HG02763 (cell line): ENCODE data around the gene PTTG1IP.

Experiments
- ATAC-seq: cut with Tn5 transposase; IDR thresholded peaks from one replicate; pipeline ENCODE4 v1.9.1; 2021; ENCODE audit warnings: mild to moderate bottlenecking, moderate library complexity; ENCODE audit not compliant: unreplicated experiment

The PTTG1IP gene

DNA sequence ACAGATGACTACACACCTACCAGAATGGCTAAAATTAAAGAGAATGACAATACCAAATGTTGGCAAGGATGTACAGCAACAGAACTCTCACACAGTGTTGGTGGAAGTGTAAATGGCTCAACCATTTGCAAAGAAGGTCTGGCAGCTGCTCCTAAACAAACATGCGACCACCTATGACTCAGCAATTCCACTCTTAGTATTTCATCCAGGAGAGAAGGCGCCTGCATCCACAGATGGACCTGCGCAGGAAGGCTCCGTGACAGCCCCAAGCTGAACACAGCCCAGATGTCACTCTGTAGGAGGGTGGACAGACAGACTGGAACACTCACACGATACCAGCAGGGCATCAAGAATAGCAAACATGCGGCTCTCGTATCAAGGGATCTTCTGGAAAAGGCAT is 6.7 kb downstream of the PTTG1IP start:
- ATAC-seq = no peak

DNA sequence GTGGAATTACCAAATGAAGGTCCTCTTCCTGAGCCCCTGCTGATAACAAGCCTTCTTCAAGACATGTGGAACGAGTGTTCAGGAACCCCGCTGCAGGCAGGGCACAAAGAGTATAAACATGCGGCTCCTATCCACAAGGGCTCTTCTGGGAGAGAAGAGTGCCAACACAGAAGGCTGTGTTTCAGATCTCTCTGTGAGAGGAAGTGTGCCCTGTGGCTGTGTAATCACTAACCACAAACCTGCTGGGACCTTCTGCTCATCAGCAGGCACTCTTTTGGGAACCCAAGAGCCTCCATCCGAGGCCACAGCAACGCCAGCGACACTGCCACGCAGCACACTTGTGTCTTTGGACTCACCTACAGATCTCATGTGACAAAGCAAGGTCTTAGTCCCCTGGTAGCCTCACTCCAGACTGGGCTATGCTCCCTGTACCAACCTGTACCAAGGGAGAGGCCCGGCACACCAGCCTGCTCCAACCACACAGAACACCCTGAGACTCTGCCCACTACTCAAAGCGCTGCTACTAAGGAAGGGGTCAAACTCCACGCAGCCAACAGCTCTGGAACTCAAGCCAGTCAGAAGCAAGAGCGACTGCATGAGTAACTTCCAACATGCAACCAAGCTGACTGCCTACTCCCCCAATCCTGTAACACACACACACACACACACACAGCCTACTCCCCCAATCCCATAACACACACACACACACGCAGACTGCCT is 7.8 kb downstream of the PTTG1IP start:
- no peak for ATAC-seq

DNA sequence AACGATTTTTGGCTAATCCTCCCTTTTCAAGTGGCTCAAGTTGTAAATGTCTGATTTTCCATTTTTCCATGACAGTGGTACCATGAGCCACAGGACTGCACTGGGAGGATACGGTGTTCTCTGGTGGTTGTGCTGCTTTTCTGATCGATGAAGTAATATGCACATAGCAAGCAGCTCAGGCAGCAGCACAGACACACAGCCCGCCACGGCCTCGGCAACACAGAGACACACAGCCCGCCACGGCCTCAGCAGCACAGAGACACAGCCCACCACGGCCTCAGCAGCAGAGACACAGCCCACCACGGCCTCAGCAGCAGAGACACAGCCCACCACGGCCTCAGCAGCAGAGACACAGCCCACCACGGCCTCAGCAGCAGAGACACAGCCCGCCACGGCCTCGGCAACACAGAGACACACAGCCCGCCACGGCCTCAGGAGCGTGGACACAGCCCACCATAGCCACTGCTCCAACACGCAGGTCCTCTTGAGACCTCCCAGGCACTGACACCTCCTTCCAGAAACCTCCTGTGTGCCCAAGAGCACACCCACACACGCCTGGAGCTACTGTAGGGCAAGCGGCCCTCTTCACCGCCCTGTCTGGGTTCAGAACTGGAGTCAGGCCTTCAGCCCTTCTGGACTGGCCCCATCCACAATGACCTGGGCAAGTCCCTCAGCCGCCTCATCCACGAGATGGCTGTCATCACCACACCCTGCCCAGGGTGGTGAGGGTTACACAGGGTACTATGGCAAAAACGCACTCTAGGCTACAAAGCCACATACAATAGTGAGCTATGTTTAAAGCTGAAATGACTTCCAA is 10.4 kb downstream of the PTTG1IP start:
- no peak for ATAC-seq

DNA sequence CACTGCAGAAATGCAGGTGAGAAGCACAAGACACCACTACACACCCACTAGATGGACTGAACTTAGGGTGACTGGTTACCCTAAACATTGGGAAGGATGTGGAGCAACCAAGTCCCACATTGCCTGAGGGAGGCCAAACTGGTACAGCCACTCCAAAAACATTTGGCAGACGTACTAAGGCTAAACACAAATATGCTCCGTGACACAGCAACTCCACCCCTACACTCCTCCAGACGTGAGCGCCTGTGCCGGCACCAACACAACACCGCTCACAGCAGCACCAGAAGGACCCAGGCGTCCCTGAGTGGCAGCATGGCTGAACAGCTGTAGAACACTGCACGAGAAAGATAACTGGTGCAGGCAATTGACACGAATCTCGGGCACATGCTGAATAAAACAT is 14.7 kb downstream of the PTTG1IP start:
- no peak for ATAC-seq

- ATAC-seq = no peak
Observed at GRCh38 chr21:44858291-44858690, 15.2 kb downstream of the PTTG1IP start.

- no peak for ATAC-seq
Observed at GRCh38 chr21:44857127-44857892, 16.2 kb downstream of the PTTG1IP start.

DNA sequence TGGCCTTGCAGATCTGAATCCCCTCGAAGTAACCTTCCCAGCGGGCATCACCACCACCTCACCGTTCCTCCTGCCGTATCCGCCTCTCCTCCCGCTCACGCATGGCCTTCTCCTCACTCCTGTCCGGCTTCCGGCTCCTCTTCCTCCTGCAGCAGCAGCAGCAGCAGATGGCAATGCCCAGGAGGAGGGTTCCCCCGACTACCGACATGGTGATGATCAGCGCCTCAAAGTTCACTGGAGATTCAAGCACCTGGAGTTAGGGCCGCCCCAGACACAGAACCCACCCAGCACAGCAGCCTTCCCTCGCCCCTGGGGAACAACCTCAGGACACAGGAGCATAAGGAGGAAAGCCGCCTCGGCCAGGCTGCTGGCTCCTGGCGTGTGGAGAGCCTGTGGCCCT is 17.4 kb downstream of the PTTG1IP start:
- ATAC-seq = no peak

DNA sequence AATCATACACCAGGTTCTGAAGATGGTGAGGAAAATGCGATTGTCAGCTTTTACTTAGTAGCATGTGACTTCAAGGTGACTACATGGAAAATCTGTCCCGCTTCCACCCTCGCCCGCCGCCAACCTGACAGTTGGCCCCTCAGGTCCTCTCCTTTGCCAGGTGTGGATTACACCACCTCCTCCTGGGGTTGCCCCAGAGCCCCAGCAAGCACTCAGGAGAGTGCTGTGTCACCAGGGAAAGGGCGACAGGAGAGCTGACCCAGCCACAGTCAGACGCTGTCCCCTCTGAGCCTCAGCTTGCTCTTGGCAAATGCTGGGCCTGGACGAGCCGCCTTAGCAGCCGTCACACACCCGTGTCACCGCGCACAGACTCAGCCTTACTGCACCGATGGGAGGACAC is 17.9 kb downstream of the PTTG1IP start:
- no peak for ATAC-seq

- no peak for ATAC-seq
Observed at GRCh38 chr21:44854664-44855446, 18.6 kb downstream of the PTTG1IP start.

GRCh38 chr21:44854391-44854663 is 19.2 kb downstream of the PTTG1IP start:
- ATAC-seq = no peak

- no peak for ATAC-seq
Observed at GRCh38 chr21:44853601-44854390, 19.7 kb downstream of the PTTG1IP start.

- ATAC-seq = no peak
Observed at GRCh38 chr21:44850905-44851657, 22.4 kb downstream of the PTTG1IP start.

DNA sequence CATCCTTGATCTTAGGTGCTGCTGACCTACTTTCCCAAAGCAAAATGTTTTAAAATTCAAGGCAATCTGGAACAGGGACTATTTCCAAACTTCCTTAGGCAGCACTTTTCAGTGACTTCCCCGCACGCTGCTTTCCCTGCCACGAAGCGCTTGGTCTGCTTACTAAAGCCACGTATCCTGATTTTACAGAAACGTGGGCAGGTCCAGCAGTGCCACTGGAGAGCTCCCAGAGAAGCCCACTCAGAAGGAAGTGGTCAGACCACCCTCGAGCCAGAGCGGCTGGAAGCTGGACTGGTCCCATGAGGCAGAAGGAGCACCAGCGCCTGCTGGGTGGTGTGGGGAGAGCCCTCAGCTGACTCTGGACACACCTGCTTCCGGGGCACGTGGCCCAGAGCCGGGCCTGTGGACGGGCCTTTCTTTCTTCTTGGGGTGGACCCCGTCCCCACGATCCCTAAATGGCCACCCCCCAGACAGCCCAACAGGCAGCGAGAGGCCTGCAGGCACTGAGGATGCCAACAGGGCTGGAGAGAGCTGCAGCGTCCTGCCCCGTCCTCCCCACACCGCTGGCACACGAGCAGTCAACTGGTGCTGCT is 23.2 kb downstream of the PTTG1IP start:
- ATAC-seq = no peak

GRCh38 chr21:44849616-44850130 is 23.8 kb downstream of the PTTG1IP start:
- no peak for ATAC-seq

GRCh38 chr21:44848821-44849521 is 24.5 kb downstream of the PTTG1IP start:
- ATAC-seq = no peak

DNA sequence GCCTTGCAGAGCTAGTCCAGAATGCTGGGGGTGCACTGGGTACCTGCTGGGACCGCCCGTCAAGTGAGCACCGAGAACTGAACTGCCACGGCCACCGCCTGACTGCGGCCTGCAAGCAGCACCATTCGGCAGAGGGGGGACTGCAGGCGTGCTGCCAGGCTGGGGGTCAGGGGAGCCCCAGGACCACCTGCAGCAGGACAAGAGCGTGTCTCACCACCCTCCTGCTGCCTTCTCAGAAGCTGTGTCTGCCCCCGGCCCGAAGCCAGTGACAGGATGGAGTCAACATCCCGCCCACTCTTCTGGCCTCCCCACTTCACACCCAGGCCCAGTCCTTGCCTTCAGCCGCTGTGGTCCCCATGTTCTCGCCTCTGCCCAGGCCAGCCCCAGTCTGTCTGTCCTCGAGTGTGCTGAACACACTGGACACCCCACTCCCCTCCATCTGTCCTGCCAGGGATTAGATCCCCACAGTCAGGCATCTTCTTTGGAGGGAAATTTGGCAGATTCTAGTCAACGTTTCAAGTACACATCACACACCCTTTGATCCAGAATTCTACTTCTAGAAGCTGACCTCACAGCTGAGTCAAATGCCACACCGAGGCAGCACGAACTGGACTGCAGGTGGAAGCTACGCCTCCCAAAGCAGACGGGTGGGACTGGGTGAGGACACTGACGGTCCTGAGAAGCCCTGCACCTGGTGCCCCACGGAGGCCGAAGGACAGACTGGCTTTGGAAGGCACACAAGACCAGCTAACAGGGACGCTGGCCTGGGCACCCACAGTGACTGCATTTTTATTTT is 26.0 kb downstream of the PTTG1IP start:
- ATAC-seq = no peak

DNA sequence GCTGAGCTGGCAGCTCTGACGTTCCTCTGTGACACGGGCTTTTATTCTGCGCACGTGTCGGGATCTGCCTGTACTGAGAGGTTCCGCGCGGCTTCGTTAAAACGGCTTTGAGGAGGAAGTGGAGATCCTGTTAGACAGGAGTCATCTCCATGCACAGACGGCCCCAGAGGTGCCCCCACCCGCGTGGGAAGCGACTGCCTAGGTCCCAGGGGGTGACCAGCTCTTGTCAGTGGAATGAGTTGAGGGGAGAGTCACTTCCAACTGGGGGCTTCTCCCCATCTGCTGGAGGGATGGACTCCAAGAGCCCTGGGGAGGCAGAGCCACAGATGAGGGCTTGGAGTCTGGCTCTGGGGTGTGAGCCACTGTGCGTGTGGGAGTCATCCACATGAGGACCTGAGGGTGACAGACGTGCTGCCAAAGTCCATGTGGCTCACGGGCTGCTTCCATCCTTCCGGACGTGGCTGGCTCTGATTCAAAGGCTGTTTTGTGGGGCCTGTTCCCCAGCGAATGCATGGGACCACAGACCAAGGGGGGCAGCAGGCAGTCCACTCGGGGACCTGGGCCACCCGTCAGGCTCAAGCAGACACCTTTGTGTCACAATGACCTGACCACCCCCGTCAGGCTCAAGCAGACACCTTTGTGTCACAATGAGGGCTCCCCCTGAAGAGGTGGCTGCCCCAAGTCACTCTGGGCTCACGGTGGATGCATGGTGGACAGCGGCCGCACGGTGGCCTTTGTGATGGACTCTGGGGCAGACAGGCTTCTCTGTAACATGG is 26.8 kb downstream of the PTTG1IP start:
- no peak for ATAC-seq
